Vagina (tissue), 2 donors: Measurements from ENCODE around the gene HIGD2A. TPM values are rescaled to one million over a fixed set of nuclear protein-coding genes. Genes with fewer than 3 reads are reported as not detected.

Experiments
- DNase-seq, 2 donors: peaks; one replicate each; pipeline ENCODE4 v3.0.0-alpha.2; 2017; ENCODE audit errors: extremely low spot score in 2 of 2
- H3K27ac ChIP-seq: fragments of 200-600 bp; sonication (generic); one replicate; pipeline ENCODE4 v1.5.1; 2019
- H3K27me3 ChIP-seq: fragments of 200-600 bp; sonication (generic); one replicate; pipeline ENCODE4 v1.5.1; 2019
- H3K36me3 ChIP-seq, 2 donors: fragments of 200-600 bp; sonication (generic); one replicate each; pipeline ENCODE4 v1.5.1; 2017 to 2019
- H3K4me1 ChIP-seq: fragments of 200-600 bp; sonication (generic); one replicate; pipeline ENCODE4 v1.5.1; 2019
- H3K4me3 ChIP-seq, 2 donors: fragments of 200-600 bp; sonication (generic); 1 replicate in 1 of 2; 2 replicates in 1 of 2; pipeline ENCODE4 v1.5.1; 2016 to 2019
- H3K9me3 ChIP-seq: fragments of 200-600 bp; sonication (generic); one replicate; pipeline ENCODE4 v1.5.1; 2019
- CTCF ChIP-seq, 3 experiments: fragments of 450-650 bp in 2 of 3; fragments of 200-600 bp in 1 of 3; sonication (generic) in 1 of 3; IDR thresholded peaks; one replicate each; pipeline ENCODE4 v1.5.1; 2017 to 2019; ENCODE audit warnings: antibody characterized with exemption in 3 of 3, mild to moderate bottlenecking in 2 of 3, moderate library complexity in 2 of 3
- POLR2A ChIP-seq, 2 donors: fragments of 450-650 bp; IDR thresholded peaks; one replicate each; pipeline ENCODE4 v1.6.1; 2017; ENCODE audit warnings: antibody characterized with exemption in 2 of 2, mild to moderate bottlenecking in 2 of 2, moderate library complexity in 2 of 2
- POLR2AphosphoS5 ChIP-seq, 2 donors: sonication (generic); formaldehyde crosslinking; IDR thresholded peaks; one replicate each; pipeline ENCODE4 v1.9.0; 2017; ENCODE audit warnings: antibody characterized with exemption in 2 of 2, mild to moderate bottlenecking in 2 of 2, low read depth in 1 of 2; ENCODE audit not compliant: insufficient read depth in 1 of 2
- intact Hi-C: fragments of 100-400 bp; cut with DNase I; formaldehyde crosslinking; loops from one replicate; pipeline ENCODE4 v1.15.1; 2023
- total RNA-seq: library from RNA; depleted of rRNA; stranded (reverse); fragments of >200 nt; gene quantifications from one replicate; pipeline ENCODE4 v1.2.3, GENCODE V29; 2016

HIGD2A gene
- total RNA-seq, 1 donor from 2014 or later = 124 TPM

- no peak for DNase-seq
- Histone ChIP-seq H3K36me3 (peaks cover 0 to 86% of the 10 kb centered on the region in 2 donors), H3K4me1 (peaks cover 2% of the 10 kb centered on the region)
Measured at GRCh38 chr5:176350416-176350815, 38.1 kb upstream of the HIGD2A start.

GRCh38 chr5:176352116-176352878 is 36.3 kb upstream of the HIGD2A start:
- Histone ChIP-seq H3K4me1 (peaks cover 9% of the 10 kb centered on the region), H3K9me3 (no peaks in the 10 kb centered on the region), H3K4me3 (no peak overlapping the region), H3K36me3 (peaks cover 0 to 70% of the 10 kb centered on the region in 2 donors), H3K27ac (no peak overlapping the region), H3K27me3 (no peaks in the 10 kb centered on the region)
- intact Hi-C loops = no loop called here
- DNase-seq = no peak
- no peak for TF ChIP-seq POLR2A (IDR thresholded peaks at IDR 0.05)
- TF ChIP-seq CTCF (IDR thresholded peaks at IDR 0.05) = no peak
- TF ChIP-seq POLR2AphosphoS5 (IDR thresholded peaks at IDR 0.05; ENCODE audit: insufficient read depth in 1 of 2, low read depth in 1 of 2) = no peak

More at GRCh38 chr5:176350416-176350815, 38.1 kb upstream of the HIGD2A start:
- no peak for TF ChIP-seq CTCF (IDR thresholded peaks at IDR 0.05)
- no peak for TF ChIP-seq POLR2A (IDR thresholded peaks at IDR 0.05)
- TF ChIP-seq POLR2AphosphoS5 (IDR thresholded peaks at IDR 0.05; ENCODE audit: insufficient read depth in 1 of 2, low read depth in 1 of 2) = no peak
- H3K4me3 ChIP-seq = no peak overlapping the region
- no peaks in the 10 kb centered on the region for H3K27me3 ChIP-seq
- H3K27ac ChIP-seq = no peak overlapping the region
- intact Hi-C loops = no loop called here
- H3K9me3 ChIP-seq = no peaks in the 10 kb centered on the region

- Histone ChIP-seq H3K4me3 (no peak overlapping the region), H3K36me3 (peaks cover 0 to 61% of the 10 kb centered on the region in 2 donors), H3K4me1 (peaks cover 9% of the 10 kb centered on the region), H3K9me3 (no peaks in the 10 kb centered on the region), H3K27me3 (no peaks in the 10 kb centered on the region), H3K27ac (no peak overlapping the region)
- TF ChIP-seq POLR2A (IDR thresholded peaks at IDR 0.05) = no peak
- TF ChIP-seq CTCF (IDR thresholded peaks at IDR 0.05) = no peak
- no peak for TF ChIP-seq POLR2AphosphoS5 (IDR thresholded peaks at IDR 0.05; ENCODE audit: insufficient read depth in 1 of 2, low read depth in 1 of 2)
- no peak for DNase-seq
- intact Hi-C loops = no loop called here
Measured at GRCh38 chr5:176353533-176353932, 35.0 kb upstream of the HIGD2A start.

- Histone ChIP-seq H3K4me3 (no peak overlapping the region), H3K9me3 (no peaks in the 10 kb centered on the region), H3K27me3 (no peaks in the 10 kb centered on the region), H3K4me1 (peaks cover 23% of the 10 kb centered on the region), H3K27ac (no peak overlapping the region), H3K36me3 (peaks cover 0 to 41% of the 10 kb centered on the region in 2 donors)
- DNase-seq = no peak
- intact Hi-C loops = no loop called here
- TF ChIP-seq POLR2A (IDR thresholded peaks at IDR 0.05) (no peak), CTCF (IDR thresholded peaks at IDR 0.05) (no peak), POLR2AphosphoS5 (IDR thresholded peaks at IDR 0.05; ENCODE audit: insufficient read depth in 1 of 2, low read depth in 1 of 2) (no peak)
Measured at GRCh38 chr5:176355400-176356178, 33.0 kb upstream of the HIGD2A start.
